ENCODE measurements around the gene KCNE3.

The KCNE3 gene

GRCh38 chr11:74457356-74457755 lies 10.0 kb downstream of the KCNE3 start:
- no peak overlapping the region for H3K4me2 ChIP-seq (ENCODE audit: low read length)
- H2AFZ ChIP-seq (ENCODE audit: insufficient read depth, low read length, poor library complexity), result no peak overlapping the region
- H3K9ac ChIP-seq (ENCODE audit: low read length), result no peak overlapping the region
- peaks cover 7 to 12% of the 10 kb centered on the region in 2 experiments for H3K4me1 ChIP-seq (ENCODE audit: control insufficient read depth in 1 of 2, insufficient read depth in 2 of 2, low read length in 2 of 2)
- no peak overlapping the region for H3K27ac ChIP-seq (ENCODE audit: low read depth, low read length)
- no peak overlapping the region for H4K91ac ChIP-seq (ENCODE audit: low read depth, low read length)
- no peaks in the 10 kb centered on the region for H3K27me3 ChIP-seq (ENCODE audit: insufficient read depth, low read length)
- no peak overlapping the region for H3K23ac ChIP-seq (ENCODE audit: low read length)
- no peak overlapping the region for H3K14ac ChIP-seq (ENCODE audit: low read length)
- no CpG with 5 or more reads among the region's 6 CpGs for WGBS (ENCODE audit: extremely low coverage, insufficient coverage, insufficient read length)
- H3K4me3 ChIP-seq (ENCODE audit: low read depth, low read length), result no peak overlapping the region
- H3K9me3 ChIP-seq (ENCODE audit: insufficient read depth, low read depth, low read length), result peaks cover under 1% of the 10 kb centered on the region
- no peaks in the 10 kb centered on the region for H3K79me2 ChIP-seq (ENCODE audit: control insufficient read depth, insufficient read depth, low read length, poor library complexity)
- no peaks in the 10 kb centered on the region for H3K79me1 ChIP-seq (ENCODE audit: low read length)
- H3K18ac ChIP-seq (ENCODE audit: low read length), result no peak overlapping the region
- H2AK5ac ChIP-seq (ENCODE audit: low read length), result no peak overlapping the region
- no peak overlapping the region for H2BK5ac ChIP-seq (ENCODE audit: low read depth, low read length, poor library complexity)
- H4K12ac ChIP-seq (ENCODE audit: low read depth, low read length), result no peak overlapping the region
- DNase-seq, result no peak
- H2BK12ac ChIP-seq (ENCODE audit: low read length), result no peak overlapping the region
- H3K4ac ChIP-seq (ENCODE audit: low read depth, low read length), result no peak overlapping the region
- H2BK120ac ChIP-seq (ENCODE audit: insufficient read depth, low read length, poor library complexity), result no peak overlapping the region
- H3K36me3 ChIP-seq (ENCODE audit: control insufficient read depth in 1 of 2, insufficient read depth in 2 of 2, low read length in 2 of 2), result no peaks in the 10 kb centered on the region
- no peak overlapping the region for H4K8ac ChIP-seq (ENCODE audit: low read depth, low read length)

GRCh38 chr11:74453373-74453975 lies 13.9 kb downstream of the KCNE3 start:
- no peak overlapping the region for H2BK12ac ChIP-seq (ENCODE audit: low read length)
- no peak overlapping the region for H2AFZ ChIP-seq (ENCODE audit: insufficient read depth, low read length, poor library complexity)
- H3K27ac ChIP-seq (ENCODE audit: low read depth, low read length), result no peak overlapping the region
- no peak overlapping the region for H3K4me2 ChIP-seq (ENCODE audit: low read length)
- H3K4ac ChIP-seq (ENCODE audit: low read depth, low read length), result no peak overlapping the region
- H4K91ac ChIP-seq (ENCODE audit: low read depth, low read length), result no peak overlapping the region
- H4K8ac ChIP-seq (ENCODE audit: low read depth, low read length), result no peak overlapping the region
- H2BK120ac ChIP-seq (ENCODE audit: insufficient read depth, low read length, poor library complexity), result no peak overlapping the region
- DNase-seq, result peak; percentile 54 to 84
- no peak overlapping the region for H3K23ac ChIP-seq (ENCODE audit: low read length)
- no peak overlapping the region for H3K14ac ChIP-seq (ENCODE audit: low read length)
- H3K18ac ChIP-seq (ENCODE audit: low read length), result no peak overlapping the region
- H3K9me3 ChIP-seq (ENCODE audit: insufficient read depth, low read depth, low read length), result peaks cover 2% of the 10 kb centered on the region
- H3K4me3 ChIP-seq (ENCODE audit: low read depth, low read length), result no peak overlapping the region
- no peak overlapping the region for H2BK5ac ChIP-seq (ENCODE audit: low read depth, low read length, poor library complexity)
- H3K79me1 ChIP-seq (ENCODE audit: low read length), result no peaks in the 10 kb centered on the region
- no peaks in the 10 kb centered on the region for H3K4me1 ChIP-seq (ENCODE audit: control insufficient read depth in 1 of 2, insufficient read depth in 2 of 2, low read length in 2 of 2)
- WGBS (ENCODE audit: extremely low coverage, insufficient coverage, insufficient read length), result no CpG with 5 or more reads among the region's 10 CpGs
- H2AK5ac ChIP-seq (ENCODE audit: low read length), result no peak overlapping the region
- H3K79me2 ChIP-seq (ENCODE audit: control insufficient read depth, insufficient read depth, low read length, poor library complexity), result no peaks in the 10 kb centered on the region
- no peak overlapping the region for H4K12ac ChIP-seq (ENCODE audit: low read depth, low read length)
- H3K27me3 ChIP-seq (ENCODE audit: insufficient read depth, low read length), result no peaks in the 10 kb centered on the region
- H3K9ac ChIP-seq (ENCODE audit: low read length), result no peak overlapping the region
- no peaks in the 10 kb centered on the region for H3K36me3 ChIP-seq (ENCODE audit: control insufficient read depth in 1 of 2, insufficient read depth in 2 of 2, low read length in 2 of 2)

GRCh38 chr11:74452366-74452765 lies 15.0 kb downstream of the KCNE3 start:
- no CpG with 5 or more reads among the region's 3 CpGs for WGBS (ENCODE audit: extremely low coverage, insufficient coverage, insufficient read length)
- Histone ChIP-seq H2BK120ac (ENCODE audit: insufficient read depth, low read length, poor library complexity) (no peak overlapping the region), H2BK5ac (ENCODE audit: low read depth, low read length, poor library complexity) (no peak overlapping the region), H3K36me3 (ENCODE audit: control insufficient read depth in 1 of 2, insufficient read depth in 2 of 2, low read length in 2 of 2) (no peaks in the 10 kb centered on the region), H3K79me2 (ENCODE audit: control insufficient read depth, insufficient read depth, low read length, poor library complexity) (no peaks in the 10 kb centered on the region), H3K9me3 (ENCODE audit: insufficient read depth, low read depth, low read length) (peaks cover 2% of the 10 kb centered on the region), H3K4me2 (ENCODE audit: low read length) (no peak overlapping the region), H2BK12ac (ENCODE audit: low read length) (no peak overlapping the region), H2AK5ac (ENCODE audit: low read length) (no peak overlapping the region), H3K27me3 (ENCODE audit: insufficient read depth, low read length) (no peaks in the 10 kb centered on the region), H4K91ac (ENCODE audit: low read depth, low read length) (no peak overlapping the region), H3K23ac (ENCODE audit: low read length) (no peak overlapping the region), H3K4me3 (ENCODE audit: low read depth, low read length) (no peak overlapping the region), H3K4ac (ENCODE audit: low read depth, low read length) (no peak overlapping the region), H3K79me1 (ENCODE audit: low read length) (no peaks in the 10 kb centered on the region), H3K18ac (ENCODE audit: low read length) (no peak overlapping the region), H3K14ac (ENCODE audit: low read length) (no peak overlapping the region), H3K9ac (ENCODE audit: low read length) (no peak overlapping the region), H4K12ac (ENCODE audit: low read depth, low read length) (no peak overlapping the region), H3K27ac (ENCODE audit: low read depth, low read length) (no peak overlapping the region), H4K8ac (ENCODE audit: low read depth, low read length) (no peak overlapping the region), H2AFZ (ENCODE audit: insufficient read depth, low read length, poor library complexity) (no peak overlapping the region), H3K4me1 (ENCODE audit: control insufficient read depth in 1 of 2, insufficient read depth in 2 of 2, low read length in 2 of 2) (no peaks in the 10 kb centered on the region)
- DNase-seq, result no peak

GRCh38 chr11:74450318-74450717 lies 17.0 kb downstream of the KCNE3 start:
- Histone ChIP-seq H3K79me2 (ENCODE audit: control insufficient read depth, insufficient read depth, low read length, poor library complexity) (no peaks in the 10 kb centered on the region), H3K27ac (ENCODE audit: low read depth, low read length) (no peak overlapping the region), H2AFZ (ENCODE audit: insufficient read depth, low read length, poor library complexity) (no peak overlapping the region), H3K79me1 (ENCODE audit: low read length) (no peaks in the 10 kb centered on the region), H2AK5ac (ENCODE audit: low read length) (no peak overlapping the region), H3K9me3 (ENCODE audit: insufficient read depth, low read depth, low read length) (peaks cover 2% of the 10 kb centered on the region), H4K12ac (ENCODE audit: low read depth, low read length) (no peak overlapping the region), H3K4ac (ENCODE audit: low read depth, low read length) (no peak overlapping the region), H3K18ac (ENCODE audit: low read length) (no peak overlapping the region), H3K27me3 (ENCODE audit: insufficient read depth, low read length) (no peaks in the 10 kb centered on the region), H2BK12ac (ENCODE audit: low read length) (no peak overlapping the region), H3K4me3 (ENCODE audit: low read depth, low read length) (no peak overlapping the region), H3K14ac (ENCODE audit: low read length) (no peak overlapping the region), H2BK5ac (ENCODE audit: low read depth, low read length, poor library complexity) (no peak overlapping the region), H3K9ac (ENCODE audit: low read length) (no peak overlapping the region), H3K23ac (ENCODE audit: low read length) (no peak overlapping the region), H4K8ac (ENCODE audit: low read depth, low read length) (no peak overlapping the region), H3K4me1 (ENCODE audit: control insufficient read depth in 1 of 2, insufficient read depth in 2 of 2, low read length in 2 of 2) (no peaks in the 10 kb centered on the region), H4K91ac (ENCODE audit: low read depth, low read length) (no peak overlapping the region), H3K4me2 (ENCODE audit: low read length) (no peak overlapping the region), H3K36me3 (ENCODE audit: control insufficient read depth in 1 of 2, insufficient read depth in 2 of 2, low read length in 2 of 2) (no peaks in the 10 kb centered on the region), H2BK120ac (ENCODE audit: insufficient read depth, low read length, poor library complexity) (no peak overlapping the region)
- no peak for DNase-seq
- WGBS (ENCODE audit: extremely low coverage, insufficient coverage, insufficient read length), result no CpG with 5 or more reads among the region's 6 CpGs

Measured in trophoblast cell (in vitro differentiated cells and primary cell).